HEK293 (cell line): ENCODE data around the gene NYAP2.

Experiments used
- CTCF ChIA-PET: fragments of 350-600 bp; formaldehyde crosslinking; extraction: SDS; loops from one replicate; lab custom pipeline; 2021; ENCODE audit warnings: antibody characterized with exemption; lab: Yijun Ruan, JAX
- POLR2A ChIA-PET: fragments of 300-600 bp; formaldehyde crosslinking; extraction: SDS; loops from one replicate; lab custom pipeline; 2020; ENCODE audit warnings: antibody characterized with exemption, inconsistent platforms; lab: Yijun Ruan, JAX
- H3K27ac ChIP-seq: fragments of 200-500 bp; sonication (Bioruptor generic); 2 replicates; pipeline ENCODE4 v1.5.1; 2014; ENCODE audit warnings: low read depth, low read length, control low read depth, inconsistent platforms; ENCODE audit errors: extremely low read depth
- H3K36me3 ChIP-seq, 2 experiments: fragments of 200-500 bp in 1 of 2; sonication (Bioruptor generic) in 1 of 2; 1 replicate in 1 of 2; 2 replicates in 1 of 2; pipeline ENCODE4 v1.5.1; 2014 to 2017; ENCODE audit warnings: inconsistent platforms in 2 of 2, low read length in 2 of 2; ENCODE audit not compliant: control insufficient read depth in 2 of 2, insufficient read depth in 1 of 2
- H3K4me1 ChIP-seq: fragments of 200-500 bp; sonication (Bioruptor generic); 2 replicates; pipeline ENCODE4 v1.5.1; 2014; ENCODE audit warnings: mild to moderate bottlenecking, low read length, inconsistent platforms; ENCODE audit not compliant: control insufficient read depth, insufficient read depth
- H3K4me3 ChIP-seq: 2 replicates; pipeline ENCODE4 v1.5.1; 2011; ENCODE audit warnings: low read depth, mild to moderate bottlenecking, control low read depth, low read length, moderate library complexity
- H3K9me3 ChIP-seq: fragments of 200-500 bp; sonication (Bioruptor generic); 2 replicates; pipeline ENCODE4 v1.5.1; 2014; ENCODE audit warnings: low read depth, low read length, inconsistent platforms; ENCODE audit not compliant: control insufficient read depth, insufficient read depth
- BCL11B ChIP-seq: fragments of 450-650 bp; formaldehyde crosslinking; IDR thresholded peaks from 2 replicates; pipeline ENCODE4 v1.5.1; 2016; ENCODE audit warnings: low read depth, missing biosample characterization, missing genetic modification characterization
- BCL6B ChIP-seq: fragments of 450-650 bp; formaldehyde crosslinking; IDR thresholded peaks from 2 replicates; pipeline ENCODE4 v1.5.1; 2017; ENCODE audit warnings: missing biosample characterization, missing genetic modification characterization
- KLF9 ChIP-seq: fragments of 450-650 bp; formaldehyde crosslinking; IDR thresholded peaks from 2 replicates; pipeline ENCODE4 v1.5.1; 2016; ENCODE audit warnings: missing biosample characterization, missing genetic modification characterization, low read depth
- MYNN ChIP-seq: fragments of 450-650 bp; formaldehyde crosslinking; IDR thresholded peaks from 2 replicates; pipeline ENCODE4 v1.5.1; 2016; ENCODE audit warnings: missing biosample characterization, missing genetic modification characterization, borderline replicate concordance
- PBX3 ChIP-seq: sonication (generic); formaldehyde crosslinking; IDR thresholded peaks from 2 replicates; pipeline ENCODE4 v1.8.1; 2022; ENCODE audit warnings: mild to moderate bottlenecking, moderate library complexity, missing genetic modification reagents
- PRDM6 ChIP-seq: fragments of 450-650 bp; formaldehyde crosslinking; IDR thresholded peaks from 2 replicates; pipeline ENCODE4 v1.5.1; 2017; ENCODE audit warnings: missing biosample characterization, missing genetic modification characterization
- REPIN1 ChIP-seq: fragments of 450-650 bp; formaldehyde crosslinking; IDR thresholded peaks from 2 replicates; pipeline ENCODE4 v1.5.1; 2017; ENCODE audit warnings: missing biosample characterization, missing genetic modification characterization, low read depth
- SCRT1 ChIP-seq: fragments of 450-650 bp; formaldehyde crosslinking; IDR thresholded peaks from 2 replicates; pipeline ENCODE4 v1.5.1; 2016; ENCODE audit warnings: missing biosample characterization, missing genetic modification characterization, borderline replicate concordance
- ZBTB20 ChIP-seq: fragments of 450-650 bp; formaldehyde crosslinking; IDR thresholded peaks from 2 replicates; pipeline ENCODE4 v1.5.1; 2016; ENCODE audit warnings: missing biosample characterization, missing genetic modification characterization
- ZBTB21 ChIP-seq: fragments of 450-650 bp; formaldehyde crosslinking; IDR thresholded peaks from 2 replicates; pipeline ENCODE4 v1.5.1; 2017; ENCODE audit warnings: missing biosample characterization, missing genetic modification characterization
- ZFP3 ChIP-seq: fragments of 450-650 bp; formaldehyde crosslinking; IDR thresholded peaks from 2 replicates; pipeline ENCODE4 v1.5.1; 2016; ENCODE audit warnings: low read depth, missing biosample characterization, missing genetic modification characterization
- ZFP41 ChIP-seq: fragments of 450-650 bp; formaldehyde crosslinking; IDR thresholded peaks from 2 replicates; pipeline ENCODE4 v1.5.1; 2016; ENCODE audit warnings: missing biosample characterization, missing genetic modification characterization, borderline replicate concordance
- ZNF114 ChIP-seq: fragments of 450-650 bp; formaldehyde crosslinking; IDR thresholded peaks from 2 replicates; pipeline ENCODE4 v1.5.0; 2017; ENCODE audit warnings: missing biosample characterization, missing genetic modification characterization
- ZNF169 ChIP-seq: fragments of 450-650 bp; formaldehyde crosslinking; IDR thresholded peaks from 2 replicates; pipeline ENCODE4 v1.5.1; 2016; ENCODE audit warnings: missing biosample characterization, missing genetic modification characterization
- ZNF335 ChIP-seq: fragments of 450-650 bp; formaldehyde crosslinking; conservative IDR thresholded peaks from 2 replicates; pipeline ENCODE4 v1.5.1; 2016; ENCODE audit warnings: missing biosample characterization, missing genetic modification characterization
- ZNF341 ChIP-seq: fragments of 450-650 bp; formaldehyde crosslinking; IDR thresholded peaks from 2 replicates; pipeline ENCODE4; 2016; ENCODE audit warnings: low read depth, missing biosample characterization, missing genetic modification characterization
- ZNF354C ChIP-seq: fragments of 450-650 bp; formaldehyde crosslinking; IDR thresholded peaks from 2 replicates; pipeline ENCODE4 v1.5.1; 2016; ENCODE audit warnings: missing biosample characterization, missing genetic modification characterization, low read depth, borderline replicate concordance
- ZNF433 ChIP-seq: fragments of 450-650 bp; formaldehyde crosslinking; IDR thresholded peaks from 2 replicates; pipeline ENCODE4 v1.5.1; 2016; ENCODE audit warnings: missing biosample characterization, missing genetic modification characterization, low read depth
- ZNF548 ChIP-seq: fragments of 450-650 bp; formaldehyde crosslinking; IDR thresholded peaks from 2 replicates; pipeline ENCODE4 v1.5.1; 2016; ENCODE audit warnings: missing biosample characterization, missing genetic modification characterization
- ZNF560 ChIP-seq: fragments of 450-650 bp; formaldehyde crosslinking; IDR thresholded peaks from 2 replicates; pipeline ENCODE4 v1.5.1; 2017; ENCODE audit warnings: missing biosample characterization, missing genetic modification characterization, borderline replicate concordance
- ZNF580 ChIP-seq: fragments of 450-650 bp; formaldehyde crosslinking; IDR thresholded peaks from 2 replicates; pipeline ENCODE4 v1.5.1; 2016; ENCODE audit warnings: missing biosample characterization, missing genetic modification characterization
- ZNF658 ChIP-seq: fragments of 450-650 bp; formaldehyde crosslinking; IDR thresholded peaks from 2 replicates; pipeline ENCODE4; 2016; ENCODE audit warnings: missing biosample characterization, missing genetic modification characterization
- ZNF660 ChIP-seq: fragments of 450-650 bp; IDR thresholded peaks from 2 replicates; pipeline ENCODE4 v1.5.1; 2018; ENCODE audit warnings: missing biosample characterization, mild to moderate bottlenecking, missing genetic modification characterization
- ZNF704 ChIP-seq: fragments of 450-650 bp; formaldehyde crosslinking; IDR thresholded peaks from 2 replicates; pipeline ENCODE4 v1.5.1; 2016; ENCODE audit warnings: missing biosample characterization, missing genetic modification characterization
- ZNF747 ChIP-seq: fragments of 450-650 bp; formaldehyde crosslinking; IDR thresholded peaks from 2 replicates; pipeline ENCODE4 v1.5.1; 2016; ENCODE audit warnings: missing biosample characterization, missing genetic modification characterization
- ZNF76 ChIP-seq: fragments of 450-650 bp; formaldehyde crosslinking; IDR thresholded peaks from 2 replicates; pipeline ENCODE4; 2016; ENCODE audit warnings: low read depth, missing biosample characterization, missing genetic modification characterization, borderline replicate concordance

NYAP2 gene

GRCh38 chr2:225612636-225613035 lies 213.1 kb downstream of the NYAP2 start (continued):
- no peak for TF ChIP-seq BCL6B (tag by site-specific recombination)
- TF ChIP-seq ZNF433, result no peak
- no peak for TF ChIP-seq ZFP41 (tag by site-specific recombination)
- TF ChIP-seq ZNF704, result no peak
- TF ChIP-seq MYNN (tag by site-specific recombination), result no peak
- TF ChIP-seq, all 188 proteins: peak for 0

GRCh38 chr2:225614915-225615314 lies 215.4 kb downstream of the NYAP2 start:
- no peaks in the 10 kb centered on the region for H3K9me3 ChIP-seq
- H3K4me3 ChIP-seq, result no peak overlapping the region
- no peak overlapping the region for H3K27ac ChIP-seq
- TF ChIP-seq ZNF76 (tag by site-specific recombination) (no peak), ZNF548 (tag by site-specific recombination) (no peak), KLF9 (tag by site-specific recombination) (no peak), PBX3 (CRISPR knock-in tag) (no peak)
- CTCF ChIA-PET, result no interaction called here
- H3K36me3 ChIP-seq, result no peaks in the 10 kb centered on the region
- no peaks in the 10 kb centered on the region for H3K4me1 ChIP-seq
- POLR2A ChIA-PET, result no interaction called here

- POLR2A ChIA-PET, result no interaction called here
- Histone ChIP-seq H3K4me1 (no peaks in the 10 kb centered on the region), H3K36me3 (no peaks in the 10 kb centered on the region), H3K4me3 (no peak overlapping the region), H3K9me3 (no peaks in the 10 kb centered on the region), H3K27ac (no peak overlapping the region)
- CTCF ChIA-PET, result no interaction called here
- TF ChIP-seq ZNF114 (tag by site-specific recombination) (no peak), ZBTB20 (no peak), BCL6B (tag by site-specific recombination) (no peak), ZNF660 (tag by site-specific recombination) (no peak), ZNF335 (no peak), ZNF433 (no peak), ZNF354C (tag by site-specific recombination) (no peak), ZFP3 (tag by site-specific recombination) (no peak), ZNF560 (tag by site-specific recombination) (no peak), ZNF580 (tag by site-specific recombination) (no peak), PRDM6 (tag by site-specific recombination) (no peak), ZNF341 (tag by site-specific recombination) (no peak), ZNF747 (tag by site-specific recombination) (no peak), REPIN1 (tag by site-specific recombination) (no peak), SCRT1 (tag by site-specific recombination) (no peak), ZFP41 (tag by site-specific recombination) (no peak), ZNF169 (no peak), ZNF658 (no peak), ZBTB21 (tag by site-specific recombination) (no peak), BCL11B (tag by site-specific recombination) (no peak)
Measured at GRCh38 chr2:225615514-225615913, 216.0 kb downstream of the NYAP2 start.
